Spinal cord (tissue), 10 donors: ENCODE measurements around the gene MSX2. TPM values are rescaled to one million over a fixed set of nuclear protein-coding genes. Genes with fewer than 3 reads are reported as not detected.

Experiments used
- DNase-seq, 6 donors: peaks; one replicate each; pipeline versions ENCODE4 v3.0.0 to v3.0.0-alpha.2; 2013 to 2015; ENCODE audit warnings: low spot score in 6 of 6, low read depth in 4 of 6
- H3K27ac ChIP-seq: one replicate; pipeline ENCODE4 v1.5.1; 2013; ENCODE audit warnings: low read depth, low read length, control low read depth
- H3K27me3 ChIP-seq: one replicate; pipeline ENCODE4 v1.6.1; 2013; ENCODE audit warnings: low read length; ENCODE audit not compliant: control insufficient read depth, insufficient read depth
- H3K36me3 ChIP-seq: one replicate; pipeline ENCODE4 v1.6.1; 2013; ENCODE audit warnings: low read length; ENCODE audit not compliant: control insufficient read depth, insufficient read depth
- H3K4me1 ChIP-seq: one replicate; pipeline ENCODE4 v1.6.1; 2013; ENCODE audit warnings: low read length; ENCODE audit not compliant: control insufficient read depth, insufficient read depth
- H3K4me3 ChIP-seq: one replicate; pipeline ENCODE4 v1.5.1; 2013; ENCODE audit warnings: low read depth, low read length, control low read depth
- H3K9me3 ChIP-seq: one replicate; pipeline ENCODE4 v1.6.1; 2013; ENCODE audit warnings: low read length; ENCODE audit not compliant: control insufficient read depth, insufficient read depth
- WGBS: methylation state at CpG from one replicate; pipeline ENCODE4 v1.1.5; 2013; ENCODE audit warnings: missing lambda C conversion rate; ENCODE audit not compliant: insufficient coverage; 5-methylcytosine and 5-hydroxymethylcytosine counted together
- polyA plus RNA-seq, 2 donors: library from polyadenylated mRNA; unstranded; fragments of 120-200 nt; gene quantifications; one replicate each; pipeline ENCODE4 v1.2.1, GENCODE V29; 2013; ENCODE audit not compliant: insufficient read length in 2 of 2
- total RNA-seq, 2 donors: library from RNA; depleted of rRNA in 1 of 2; stranded (reverse); fragments of 120-200 nt in 1 of 2; fragments of >200 nt in 1 of 2; gene quantifications; one replicate each; pipeline versions ENCODE4 v1.2.3 to v1.2.4, GENCODE V29; 2013 to 2014
- donor health status: healthy.

Gene MSX2
- total and polyA plus RNA-seq, 4 donors: 2.6 to 7.3 (median 5.2) TPM

DNA sequence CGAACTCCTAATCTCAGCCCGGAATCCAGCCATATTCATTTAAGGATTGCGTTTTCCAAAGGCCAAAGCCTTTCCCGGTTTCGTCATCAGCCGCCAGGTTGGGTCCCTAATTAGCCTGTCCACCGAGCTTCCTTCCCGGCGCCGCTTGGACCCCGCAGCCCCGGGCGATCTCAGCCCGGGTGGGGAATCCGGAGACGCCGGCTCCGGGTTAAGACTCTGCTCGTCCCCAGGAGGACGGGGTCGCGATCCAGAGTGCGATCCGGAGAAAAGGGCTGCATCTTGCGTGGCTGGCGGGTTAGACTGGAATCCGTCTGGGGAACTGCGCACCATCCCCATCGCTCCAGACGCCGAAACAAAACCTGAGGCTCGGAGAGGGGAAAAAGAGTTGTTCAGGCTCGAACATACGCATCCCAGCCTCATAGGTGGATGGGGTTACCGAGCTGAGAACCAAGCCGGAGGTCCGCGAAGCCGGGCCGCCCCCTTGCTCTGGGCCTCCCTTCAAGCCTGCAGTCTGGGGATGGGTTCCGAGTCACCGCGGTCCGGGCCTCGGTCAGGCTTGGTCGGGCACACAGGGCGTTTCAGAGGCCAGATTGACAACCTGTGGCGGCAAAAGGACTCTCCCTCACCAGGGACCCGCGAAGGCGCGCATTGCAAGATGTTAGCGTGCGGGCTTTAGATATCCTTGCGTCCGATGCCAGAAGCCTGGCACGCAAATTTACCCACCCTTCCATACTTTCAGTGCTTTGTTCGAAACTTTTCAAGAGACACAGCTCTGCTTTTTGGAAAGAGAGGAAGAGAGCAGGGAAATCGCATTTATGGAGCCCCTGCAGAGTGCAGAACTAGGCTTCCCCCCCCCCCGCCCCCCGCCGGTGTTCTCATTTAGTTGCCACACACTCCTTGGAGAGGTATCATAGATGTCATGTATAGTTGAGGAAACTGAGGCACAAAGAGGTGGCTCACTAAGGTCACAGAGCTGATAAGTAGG lies 7.9 kb downstream of the MSX2 start:
- Histone ChIP-seq H3K27me3 (peaks cover 97% of the 10 kb centered on the region), H3K36me3 (peaks cover 3% of the 10 kb centered on the region), H3K9me3 (no peaks in the 10 kb centered on the region), H3K27ac (no peak overlapping the region), H3K4me1 (peaks cover 33% of the 10 kb centered on the region), H3K4me3 (no peak overlapping the region)
- WGBS: 22% methylated on average over 57 of the region's 62 CpGs
- DNase-seq: peak in 1 of 6 donors; percentile 17

DNA sequence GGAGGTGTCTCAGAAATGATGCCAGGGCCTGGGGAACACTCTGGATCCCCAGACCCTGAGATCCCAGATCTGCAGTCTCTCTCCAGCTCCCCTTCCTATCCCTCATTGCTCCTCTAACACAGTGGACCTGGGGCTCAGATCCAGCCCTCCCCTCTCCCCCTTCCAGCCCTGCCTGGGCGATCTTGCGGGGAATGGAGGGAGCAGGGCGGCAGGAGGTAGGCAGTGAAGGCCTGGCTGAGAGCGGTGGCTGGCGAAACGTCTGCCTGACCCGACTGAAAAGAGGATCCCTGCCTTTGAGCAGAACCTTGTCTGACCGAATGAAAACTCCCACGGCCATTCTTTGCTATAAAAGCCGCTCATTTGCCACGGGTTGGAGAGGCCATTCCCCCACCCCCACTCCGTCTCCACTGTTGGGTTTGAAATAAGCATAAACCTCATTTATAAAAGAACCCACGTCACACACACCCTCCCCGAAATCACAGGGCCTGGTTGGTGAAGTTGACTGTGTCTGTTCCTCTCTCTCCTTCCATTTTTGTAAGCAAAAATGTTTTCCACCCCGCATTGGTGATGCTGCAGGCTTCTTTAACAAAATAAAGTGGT lies 8.8 kb downstream of the MSX2 start:
- WGBS: 32% methylated on average over 8 of the region's 15 CpGs
- H3K27me3 ChIP-seq: peaks cover 94% of the 10 kb centered on the region
- H3K4me3 ChIP-seq: no peak overlapping the region
- peaks cover 33% of the 10 kb centered on the region for H3K4me1 ChIP-seq
- H3K36me3 ChIP-seq: peaks cover 3% of the 10 kb centered on the region
- H3K9me3 ChIP-seq: no peaks in the 10 kb centered on the region
- no peak overlapping the region for H3K27ac ChIP-seq
- peak in 2 of 6 donors; percentile 25 to 40 for DNase-seq

DNA sequence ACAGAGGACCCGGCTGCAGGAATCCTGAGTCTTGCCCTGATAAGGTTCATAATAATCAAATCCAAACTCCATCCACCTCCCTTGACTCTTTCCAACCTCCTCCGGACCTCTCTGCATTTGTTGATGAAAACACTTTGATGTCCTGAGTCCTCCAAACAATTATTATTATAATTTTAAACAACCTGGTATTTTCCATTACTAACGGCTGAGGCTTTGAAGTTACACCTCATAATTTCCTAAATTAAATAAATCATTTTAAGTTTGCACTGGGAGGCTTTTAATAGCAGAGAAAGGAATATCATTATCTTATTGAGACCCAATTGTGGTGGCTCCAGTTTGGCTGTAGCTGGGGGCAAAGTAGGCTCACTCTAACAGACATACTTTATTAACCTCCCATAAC lies 9.5 kb downstream of the MSX2 start:
- WGBS: 42% methylated on average over 1 of the region's 3 CpGs
- Histone ChIP-seq H3K9me3 (no peaks in the 10 kb centered on the region), H3K27me3 (peaks cover 89% of the 10 kb centered on the region), H3K4me1 (peaks cover 33% of the 10 kb centered on the region), H3K27ac (no peak overlapping the region), H3K4me3 (no peak overlapping the region), H3K36me3 (peaks cover 3% of the 10 kb centered on the region)
- DNase-seq: no peak

DNA sequence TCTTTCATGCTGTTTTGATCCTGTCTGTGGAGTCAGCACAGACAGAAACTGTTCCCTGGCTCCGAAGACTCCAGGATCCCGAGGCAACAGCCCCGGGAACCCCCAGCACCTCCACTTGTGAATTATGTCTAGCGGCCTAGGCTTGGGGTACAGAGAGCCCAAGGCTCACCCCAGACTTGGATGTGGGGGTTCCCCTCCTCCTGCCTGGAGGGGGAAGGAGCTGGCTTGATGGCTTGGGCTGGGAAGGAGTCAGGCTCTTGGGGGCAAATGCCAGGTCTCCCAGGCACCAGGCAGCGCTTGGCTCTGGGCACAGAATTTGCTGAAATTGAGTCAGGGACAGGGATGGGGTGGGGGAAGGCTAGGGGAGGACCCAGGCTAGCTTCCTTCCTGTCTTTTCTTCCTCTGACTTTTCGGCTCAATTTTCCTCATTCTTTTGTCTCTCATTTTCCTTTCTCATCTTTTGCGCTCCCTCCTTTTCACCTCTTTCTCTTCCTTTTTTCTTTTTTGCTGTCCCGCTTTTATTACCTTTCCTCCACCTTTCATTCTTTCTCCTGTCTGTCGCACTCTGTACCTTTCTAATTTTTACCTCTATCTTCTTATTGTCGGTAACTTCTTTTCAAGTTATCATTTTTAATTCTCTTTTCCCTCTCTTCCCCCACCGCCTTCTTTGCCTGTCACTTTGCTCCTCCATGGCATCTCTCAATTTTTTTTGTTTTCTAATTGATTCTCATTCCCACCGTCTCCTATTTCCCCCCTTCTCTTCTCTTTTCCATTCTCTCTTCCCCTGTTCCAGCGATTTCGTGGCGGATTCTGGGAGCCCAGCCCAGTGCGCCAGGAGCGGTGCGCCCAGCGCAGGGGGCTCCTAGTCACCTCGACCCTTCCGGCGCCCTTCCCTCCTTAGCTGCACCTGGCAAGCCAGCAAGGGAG lies 10.5 kb downstream of the MSX2 start:
- 9% methylated on average over 19 of the region's 22 CpGs for WGBS
- H3K4me3 ChIP-seq: no peak overlapping the region
- peaks cover 80% of the 10 kb centered on the region for H3K27me3 ChIP-seq

DNA sequence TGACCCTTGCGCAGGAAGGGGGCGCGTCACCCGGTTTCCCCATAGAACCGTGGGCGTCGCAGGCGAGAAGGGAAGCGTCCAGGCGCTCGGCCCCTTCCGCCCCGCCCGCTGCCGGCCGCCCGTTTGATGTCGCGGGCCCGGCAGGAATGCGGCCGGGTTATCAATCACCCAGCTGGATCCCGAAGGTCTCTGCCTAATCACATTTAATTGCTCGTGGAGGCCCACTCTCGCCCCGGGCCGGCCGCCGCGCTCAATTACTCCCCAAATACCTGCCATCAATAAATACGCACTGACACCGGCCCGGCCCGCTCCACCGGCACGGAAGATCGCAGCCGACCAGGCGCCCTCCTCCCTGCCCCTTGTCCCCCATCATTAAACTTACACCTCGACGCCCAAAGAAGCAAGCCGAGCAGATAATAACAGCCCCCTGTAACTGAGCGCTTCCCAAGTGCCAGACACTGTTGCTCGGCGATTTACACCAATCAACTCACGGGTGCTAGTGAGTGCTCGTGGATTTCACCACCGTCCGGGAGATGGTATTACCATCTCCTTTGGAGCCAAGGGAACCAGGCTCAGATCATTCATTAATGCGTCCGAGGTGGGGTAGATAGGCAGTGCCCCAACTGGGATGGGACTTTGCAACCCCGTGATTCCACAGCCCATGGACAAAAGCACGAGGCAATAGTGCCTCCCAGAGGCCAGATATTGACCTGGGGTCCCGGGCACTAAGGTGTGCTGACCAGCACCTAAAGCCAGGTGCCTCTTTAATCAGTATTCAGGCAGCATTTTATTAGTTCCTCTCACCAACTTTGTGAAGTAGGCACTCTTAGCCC lies 11.3 kb downstream of the MSX2 start:
- peak in 1 of 6 donors; percentile 39 for DNase-seq
- peak overlapping the region; percentile 3 for H3K4me3 ChIP-seq
- H3K27me3 ChIP-seq: peaks cover 71% of the 10 kb centered on the region
- H3K27ac ChIP-seq: no peak overlapping the region
- H3K4me1 ChIP-seq: peaks cover 33% of the 10 kb centered on the region
- peaks cover 3% of the 10 kb centered on the region for H3K36me3 ChIP-seq
- no peaks in the 10 kb centered on the region for H3K9me3 ChIP-seq
- WGBS: 1% methylated on average over 54 of the region's 54 CpGs

More for the DNA sequence above, 10.5 kb downstream of the MSX2 start:
- H3K9me3 ChIP-seq: no peaks in the 10 kb centered on the region
- H3K27ac ChIP-seq: peak overlapping the region; percentile 36
- peaks cover 3% of the 10 kb centered on the region for H3K36me3 ChIP-seq
- DNase-seq: peak in 1 of 6 donors; percentile 54
- H3K4me1 ChIP-seq: peaks cover 33% of the 10 kb centered on the region

DNA sequence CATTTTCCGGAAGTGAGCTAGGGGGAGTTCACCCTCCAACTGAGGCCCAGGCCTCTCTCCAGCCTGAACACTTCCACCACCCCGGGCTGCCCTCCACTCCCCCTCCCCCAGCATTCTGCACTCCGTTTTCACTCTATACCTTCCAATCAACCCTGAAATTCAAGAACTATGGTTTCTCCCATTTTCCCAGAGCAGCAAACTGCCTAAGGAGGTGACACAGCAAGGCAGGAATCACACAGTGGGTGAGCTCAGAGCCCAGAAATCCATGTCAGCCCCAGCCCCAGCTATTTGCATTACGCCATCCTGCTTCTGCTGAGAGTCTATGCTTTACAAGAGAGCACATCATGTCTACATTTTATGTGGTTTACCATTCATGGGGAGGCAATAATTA lies 11.9 kb downstream of the MSX2 start:
- Histone ChIP-seq H3K36me3 (peaks cover 3% of the 10 kb centered on the region), H3K4me1 (peaks cover 33% of the 10 kb centered on the region), H3K27ac (no peak overlapping the region), H3K27me3 (peaks cover 65% of the 10 kb centered on the region), H3K9me3 (no peaks in the 10 kb centered on the region), H3K4me3 (no peak overlapping the region)
- 25% methylated on average over 2 of the region's 4 CpGs for WGBS
- DNase-seq: no peak

DNA sequence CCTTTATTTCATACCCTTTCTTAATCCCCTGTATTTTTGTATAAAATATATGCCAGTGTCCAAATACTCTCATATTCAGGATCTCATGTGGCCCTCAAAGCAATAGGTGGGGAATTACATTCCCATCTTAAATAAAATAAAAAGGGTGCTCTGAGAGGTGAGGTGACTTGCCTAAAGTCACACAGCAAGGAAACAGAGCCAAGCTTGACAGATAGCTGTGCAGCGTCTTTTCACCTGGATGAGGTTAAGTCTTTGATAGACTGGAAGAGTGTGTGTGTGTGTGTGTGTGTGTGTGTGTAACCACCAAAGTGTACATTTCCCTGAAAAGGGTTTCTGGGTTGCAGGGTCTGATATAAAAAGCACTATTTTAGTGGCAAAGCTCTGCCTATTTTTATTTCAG lies 12.4 kb downstream of the MSX2 start:
- no peaks in the 10 kb centered on the region for H3K9me3 ChIP-seq
- no peak overlapping the region for H3K27ac ChIP-seq
- H3K4me1 ChIP-seq: peaks cover 29% of the 10 kb centered on the region
- peaks cover 60% of the 10 kb centered on the region for H3K27me3 ChIP-seq
- H3K4me3 ChIP-seq: no peak overlapping the region
- WGBS: 57% methylated on average over 1 of the region's 1 CpG
- peaks cover 3% of the 10 kb centered on the region for H3K36me3 ChIP-seq
- no peak for DNase-seq

DNA sequence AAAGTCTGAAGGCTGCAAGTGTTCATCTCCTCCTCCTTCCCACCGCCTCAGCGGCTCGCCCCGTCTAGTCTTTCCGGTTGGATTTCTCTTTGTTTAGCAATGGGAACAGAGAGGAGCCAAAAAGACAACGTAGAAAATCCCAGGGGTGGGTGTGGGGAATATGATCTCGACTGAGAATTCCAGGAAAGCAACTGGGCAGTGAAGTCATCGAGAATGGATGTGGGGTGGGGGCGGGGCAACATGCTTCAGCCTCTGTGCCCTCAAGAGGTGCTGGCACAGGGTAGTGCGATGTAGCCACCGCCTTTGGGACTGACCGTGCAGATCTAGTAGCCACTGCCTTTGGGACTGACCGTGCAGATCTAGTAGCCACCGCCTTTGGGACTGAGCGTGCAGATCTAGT lies 12.9 kb downstream of the MSX2 start:
- Histone ChIP-seq H3K4me1 (peaks cover 23% of the 10 kb centered on the region), H3K27me3 (peaks cover 55% of the 10 kb centered on the region), H3K4me3 (no peak overlapping the region), H3K27ac (no peak overlapping the region), H3K36me3 (no peaks in the 10 kb centered on the region), H3K9me3 (no peaks in the 10 kb centered on the region)
- DNase-seq: no peak
- WGBS: 56% methylated on average over 11 of the region's 15 CpGs
